HG02642 (cell line): ENCODE data around the gene JADE1.

ENCODE experiments used
- ATAC-seq: cut with Tn5 transposase; IDR thresholded peaks from one replicate; pipeline ENCODE4 v1.9.1; 2021; ENCODE audit warnings: mild to moderate bottlenecking; ENCODE audit not compliant: unreplicated experiment, poor library complexity

Gene JADE1

DNA sequence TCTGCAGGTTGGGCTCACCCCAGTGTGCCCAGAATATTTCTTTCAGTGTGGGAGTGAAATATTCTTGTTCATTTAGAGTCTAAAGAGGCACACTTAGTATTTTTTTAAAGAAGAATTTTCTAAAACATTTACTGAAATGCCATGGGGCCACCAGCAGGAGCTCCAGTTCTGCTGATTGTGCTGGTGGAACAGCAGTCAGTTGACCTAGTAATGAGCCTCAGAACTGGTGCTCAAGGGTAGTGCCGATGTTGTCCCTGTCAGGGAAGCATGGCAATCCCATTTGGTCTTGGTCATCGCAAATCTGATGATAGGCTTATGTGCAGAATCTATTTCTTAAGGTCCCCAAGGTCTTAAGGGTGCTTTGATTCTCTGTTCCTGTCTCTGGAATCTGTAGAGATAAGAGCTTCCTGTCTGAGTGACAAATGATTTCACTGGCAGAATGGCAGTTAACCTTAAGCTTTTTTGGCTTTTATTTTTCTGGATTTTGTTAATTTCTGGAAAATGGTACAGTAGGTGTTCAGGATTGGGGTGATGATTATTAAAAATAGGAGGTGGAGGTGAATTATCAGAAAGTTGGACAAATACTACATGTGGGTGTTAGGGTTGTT, 31.3 kb downstream of the JADE1 start:
- no peak for ATAC-seq

DNA sequence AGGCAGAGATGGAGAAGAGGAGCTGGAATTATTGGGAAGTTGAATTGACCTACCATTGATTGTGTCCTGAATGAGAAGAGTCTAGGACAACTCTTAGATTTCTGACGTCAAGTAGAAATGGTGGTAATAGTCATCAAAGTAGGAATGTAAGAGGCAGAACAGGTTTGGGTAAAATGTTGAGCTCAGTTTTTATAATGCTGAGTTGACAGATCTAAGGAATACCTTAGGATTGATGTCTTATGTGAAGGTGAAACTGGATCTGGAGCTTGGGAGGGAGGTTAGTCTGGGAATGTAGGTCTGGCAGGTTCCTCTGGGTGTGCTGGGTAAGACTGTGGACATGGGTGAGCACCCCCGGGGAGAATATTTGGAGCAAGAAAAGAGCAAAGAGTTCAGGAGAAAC, 31.9 kb downstream of the JADE1 start:
- no peak for ATAC-seq

- ATAC-seq, result no peak
Measured at GRCh38 chr4:128844931-128845330, 35.4 kb downstream of the JADE1 start.

DNA sequence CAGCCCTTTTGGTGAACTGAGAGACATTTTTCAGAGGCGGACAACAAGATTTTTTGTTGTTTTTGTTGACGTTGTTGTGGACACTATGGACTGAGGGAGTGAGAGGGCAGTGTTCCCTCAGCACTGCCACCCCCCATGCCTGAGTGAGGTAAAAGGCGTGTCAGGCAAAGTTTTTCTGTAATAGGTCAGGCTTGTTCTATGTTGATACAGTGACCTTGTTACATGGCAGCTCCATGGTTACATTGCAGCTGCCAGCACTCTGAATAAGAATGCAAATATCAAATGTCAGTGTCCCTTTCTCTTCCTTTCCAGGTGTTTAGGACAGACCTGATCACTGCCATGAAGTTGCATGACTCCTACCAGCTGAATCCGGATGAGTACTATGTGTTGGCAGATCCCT, 36.6 kb downstream of the JADE1 start:
- no peak for ATAC-seq

DNA sequence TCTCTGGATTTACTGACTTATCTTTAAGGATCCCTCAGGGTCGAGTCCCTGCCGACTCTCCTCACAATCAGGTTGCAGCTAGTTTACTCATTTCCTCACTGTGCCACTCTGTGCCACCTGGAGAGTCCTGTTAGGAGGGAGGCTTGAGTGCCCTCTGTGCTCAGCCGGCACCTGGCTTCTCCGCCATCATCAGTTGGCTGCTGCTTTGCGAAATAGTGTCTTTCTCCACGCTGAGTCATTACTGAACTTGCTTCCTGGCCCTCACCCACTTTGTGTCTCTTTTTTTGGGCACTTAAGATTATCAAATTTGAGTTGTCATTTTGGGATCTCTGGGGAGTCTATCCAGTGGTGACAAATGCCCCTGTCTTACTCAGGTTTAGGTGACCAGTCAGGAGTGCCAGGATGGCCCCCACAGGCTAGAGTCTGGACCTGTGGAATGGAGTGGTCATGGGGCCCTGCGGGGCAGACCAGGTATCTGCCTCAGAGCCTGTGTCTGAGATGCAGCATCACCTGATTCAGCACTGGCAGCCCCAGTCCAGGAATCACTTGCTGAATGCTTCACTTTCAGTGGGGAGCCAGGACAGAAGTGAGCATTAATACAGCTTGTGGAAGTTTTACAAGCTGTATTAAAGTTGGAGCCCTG, 37.7 kb downstream of the JADE1 start:
- ATAC-seq, result no peak

- no peak for ATAC-seq
Measured at GRCh38 chr4:128848461-128848860, 39.0 kb downstream of the JADE1 start.

- no peak for ATAC-seq
Measured at GRCh38 chr4:128850252-128850651, 40.8 kb downstream of the JADE1 start.

GRCh38 chr4:128853741-128854140, 44.2 kb downstream of the JADE1 start:
- ATAC-seq, result no peak

- ATAC-seq, result peak; percentile 47
Measured at GRCh38 chr4:128854433-128854832, 44.9 kb downstream of the JADE1 start.

GRCh38 chr4:128855621-128856020, 46.1 kb downstream of the JADE1 start:
- no peak for ATAC-seq

DNA sequence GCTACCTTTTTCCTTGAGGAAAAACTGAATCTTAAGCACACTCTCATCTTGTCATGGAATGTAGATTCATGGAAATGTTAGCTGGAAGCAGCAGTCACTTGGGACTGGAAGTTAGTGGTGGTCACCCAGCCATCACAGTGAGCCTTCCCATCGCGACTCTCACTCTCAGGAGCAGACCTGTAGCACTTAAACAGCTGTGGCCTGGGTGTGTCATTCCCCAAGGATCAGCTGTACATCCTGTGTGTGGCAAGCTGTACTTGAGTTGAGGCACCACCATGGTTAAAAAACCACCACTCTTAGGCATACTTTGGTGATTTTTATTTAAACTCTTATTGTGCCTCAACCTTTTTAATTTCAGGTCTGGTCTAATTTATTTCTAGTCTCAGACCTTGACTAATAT, 46.7 kb downstream of the JADE1 start:
- no peak for ATAC-seq

DNA sequence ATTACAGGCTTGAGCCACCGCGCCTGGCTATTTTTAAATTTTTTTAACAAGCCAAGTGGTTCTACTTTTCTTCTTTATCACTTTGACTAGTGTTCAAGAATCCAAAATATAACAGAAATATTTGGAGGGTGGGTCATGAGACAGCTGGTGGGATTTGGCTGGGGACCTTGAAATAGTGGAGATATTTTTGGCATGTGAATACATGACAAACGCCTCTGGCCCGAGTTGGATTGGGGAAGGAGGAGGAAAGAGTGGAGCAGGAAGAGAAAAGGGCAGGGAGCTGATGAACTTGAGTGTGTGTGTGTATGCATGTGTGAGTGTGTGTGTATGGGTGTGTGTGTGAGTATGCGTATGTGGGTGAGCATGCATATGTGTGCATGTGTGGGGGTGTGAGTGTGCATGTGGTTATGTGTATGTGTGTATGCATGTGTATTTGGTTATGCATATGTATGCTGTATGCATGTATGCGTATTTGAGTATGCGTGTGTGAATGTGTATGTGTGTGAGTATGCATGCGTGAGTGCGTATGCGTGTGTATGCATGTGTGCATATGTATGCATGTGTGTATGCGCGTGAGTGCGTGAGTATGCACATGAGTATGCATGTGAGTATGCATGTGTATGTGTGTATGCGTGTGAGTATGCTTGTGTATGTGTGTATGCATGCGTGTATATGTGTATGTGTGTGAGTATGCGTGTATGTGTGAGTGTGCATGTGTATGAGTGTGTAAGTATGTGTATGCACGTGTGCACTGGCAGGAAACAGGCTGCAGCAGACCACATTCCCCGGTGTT, 49.6 kb downstream of the JADE1 start:
- ATAC-seq, result no peak

DNA sequence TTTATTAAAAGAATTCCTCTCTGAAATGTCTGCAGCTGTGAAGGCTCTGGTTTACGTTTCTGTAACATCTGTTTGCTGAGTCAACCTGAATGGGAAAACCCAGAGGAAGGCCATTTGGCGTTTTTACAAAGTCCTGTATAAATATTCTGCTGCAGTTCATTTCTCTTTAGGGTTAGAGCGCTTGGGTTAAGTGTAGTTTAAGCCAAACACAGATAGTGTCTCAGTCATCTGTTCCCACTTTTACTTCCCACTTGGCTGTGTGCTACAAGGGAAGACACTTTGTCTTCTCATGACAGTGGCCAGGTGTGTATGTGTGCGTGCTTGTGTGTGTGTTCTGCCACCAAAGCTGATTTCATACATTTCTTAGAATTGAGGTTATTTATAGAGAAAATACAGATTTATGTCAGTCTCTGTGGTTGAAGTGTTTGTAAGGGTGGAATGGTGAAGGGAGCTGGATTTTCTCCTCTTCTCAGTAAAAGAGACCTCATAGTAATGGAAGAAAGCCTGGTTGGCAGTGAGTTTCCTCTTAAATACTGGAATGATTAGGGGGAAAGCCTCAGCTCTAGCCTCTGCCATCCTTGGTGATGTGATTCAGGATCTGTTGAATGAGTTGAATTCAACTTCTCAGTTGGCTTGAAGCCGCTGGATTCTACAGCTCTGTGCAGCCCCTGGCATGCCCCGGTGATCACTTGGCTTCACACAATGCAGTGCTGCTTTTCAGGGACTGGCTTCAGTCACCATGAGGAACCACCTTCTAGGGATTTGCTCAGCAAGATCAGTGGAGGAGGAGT, 50.6 kb downstream of the JADE1 start:
- ATAC-seq, result no peak

- peak; percentile 25 for ATAC-seq
Measured at GRCh38 chr4:128861856-128862518, 52.5 kb downstream of the JADE1 start.

- peak; percentile 75 for ATAC-seq
Measured at GRCh38 chr4:128862608-128863311, 53.3 kb downstream of the JADE1 start.

- ATAC-seq, result no peak
Measured at GRCh38 chr4:128863312-128864075, 54.0 kb downstream of the JADE1 start.

DNA sequence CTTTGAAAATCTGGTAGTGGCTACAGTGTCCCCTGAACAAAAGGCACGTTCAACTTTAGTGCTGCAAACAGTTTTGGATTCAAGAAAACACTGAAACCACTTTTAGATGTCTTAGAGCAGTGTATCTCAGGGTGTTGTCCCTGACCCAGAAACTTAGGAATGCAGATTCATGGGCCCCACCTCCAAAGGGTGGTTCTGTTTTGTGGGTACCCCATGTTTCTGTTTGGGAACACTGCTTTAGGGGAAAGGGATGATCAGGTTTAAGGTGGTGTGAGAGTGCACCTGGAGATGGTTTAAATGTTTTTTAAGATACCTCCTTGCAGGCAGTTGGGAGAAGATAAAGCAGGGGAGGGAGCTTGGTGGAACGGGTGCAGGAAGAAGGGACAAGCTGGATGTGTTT, 55.6 kb downstream of the JADE1 start:
- ATAC-seq, result no peak

GRCh38 chr4:128866269-128866668, 56.8 kb downstream of the JADE1 start:
- no peak for ATAC-seq

GRCh38 chr4:128866691-128867090, 57.2 kb downstream of the JADE1 start:
- ATAC-seq, result no peak
